Fibroblast of skin of left quadriceps (primary cell): ENCODE results near the gene ZNF277.

Experiments
- DNase-seq, 2 experiments: peaks; one replicate each; pipeline ENCODE4 v3.0.0-alpha.2; 2013; ENCODE audit warnings: low read depth in 2 of 2

Gene ZNF277

DNA sequence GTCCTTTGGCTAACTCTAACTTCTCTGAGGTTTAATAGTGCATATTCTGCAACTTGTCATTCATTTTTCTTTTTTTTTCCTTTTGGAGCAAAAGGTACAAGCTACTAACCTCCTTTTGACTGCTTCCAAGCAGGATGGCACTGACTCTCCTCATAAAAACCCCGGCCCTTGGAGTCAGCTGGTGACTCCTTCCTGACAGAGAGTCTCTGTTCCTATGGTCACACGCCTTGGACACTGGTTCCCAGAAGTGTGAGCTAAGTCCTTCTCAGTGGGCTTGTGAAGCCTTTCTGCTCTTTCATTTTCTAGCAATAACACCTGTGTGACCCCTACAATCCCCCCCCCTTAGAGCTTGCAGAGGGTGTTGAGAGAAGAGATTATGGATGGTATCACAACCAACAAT is 22.0 kb upstream of the ZNF277 start:
- DNase-seq: no peak

DNA sequence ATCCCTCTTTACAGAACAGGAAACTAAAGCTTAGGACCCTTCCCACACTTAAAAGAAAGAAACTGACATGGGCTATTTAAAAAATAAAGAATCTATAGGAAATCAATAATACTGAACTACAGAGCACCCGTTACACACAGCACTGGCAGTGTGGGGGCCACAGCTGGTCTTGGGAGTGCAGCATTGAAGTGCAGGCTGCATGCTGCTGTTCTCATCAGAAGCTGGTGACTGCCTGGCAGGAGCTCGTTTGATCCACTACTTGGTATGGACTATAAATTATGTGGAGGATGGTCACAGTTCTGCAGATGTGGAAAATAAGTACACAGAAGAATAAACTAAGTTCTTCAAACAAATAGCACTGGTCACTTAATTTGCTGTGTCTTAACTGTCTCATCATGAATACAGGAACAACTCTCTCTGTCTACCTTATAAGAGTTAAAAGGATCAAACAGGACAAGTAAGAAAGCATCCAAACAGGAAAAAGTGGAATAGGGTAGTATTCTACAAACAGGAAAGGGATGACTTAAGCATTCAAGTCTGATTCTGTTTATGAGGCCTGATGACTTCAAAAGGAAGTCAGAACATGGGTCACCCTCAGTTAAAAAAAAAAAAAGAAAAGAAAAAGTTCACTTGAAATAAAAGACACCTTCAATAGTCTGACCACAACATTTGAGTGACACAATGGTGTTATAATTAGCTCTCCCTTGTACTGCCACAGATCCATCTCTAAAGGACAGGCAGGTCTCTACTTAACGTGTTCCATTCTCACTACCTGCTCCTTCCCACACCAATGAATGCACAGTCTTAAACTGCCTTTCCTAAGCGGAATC is 21.3 kb upstream of the ZNF277 start:
- no peak for DNase-seq

DNA sequence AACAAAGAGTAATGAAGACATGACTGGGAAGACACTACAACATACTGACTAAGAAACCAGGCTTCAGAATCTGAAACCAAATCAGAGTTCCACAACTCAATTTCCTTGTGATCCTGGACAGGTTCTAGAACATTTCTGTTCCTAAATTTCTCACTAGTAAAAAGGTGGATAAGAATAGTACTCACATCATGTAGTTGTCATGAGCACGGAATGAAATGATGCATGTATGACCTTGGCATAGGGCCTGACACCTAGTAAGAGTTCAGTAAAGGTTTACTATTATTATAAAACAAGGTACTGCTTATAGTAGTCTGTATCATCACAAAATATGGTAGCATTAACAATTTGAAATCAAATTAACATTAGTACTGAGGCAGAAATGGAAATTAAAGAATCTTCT is 20.2 kb upstream of the ZNF277 start:
- no peak for DNase-seq

DNA sequence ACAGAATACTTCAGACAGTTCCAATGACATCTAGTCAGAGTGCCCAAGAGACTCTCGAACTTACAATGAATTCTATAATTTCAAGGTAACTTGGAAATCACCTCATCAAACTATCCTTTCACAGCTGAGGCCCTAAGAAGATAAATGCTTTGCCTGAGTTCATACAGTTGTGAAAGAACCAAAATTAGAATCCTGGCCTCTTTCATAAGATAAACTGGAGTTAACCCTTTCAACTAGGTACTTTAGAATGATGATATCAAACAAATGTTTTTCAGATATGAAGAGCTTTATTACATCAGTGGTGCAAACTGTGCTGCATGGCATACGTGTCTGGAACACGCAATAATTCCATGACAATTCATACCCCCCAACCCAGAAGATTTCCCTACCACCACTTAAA is 18.2 kb upstream of the ZNF277 start:
- no peak for DNase-seq

DNA sequence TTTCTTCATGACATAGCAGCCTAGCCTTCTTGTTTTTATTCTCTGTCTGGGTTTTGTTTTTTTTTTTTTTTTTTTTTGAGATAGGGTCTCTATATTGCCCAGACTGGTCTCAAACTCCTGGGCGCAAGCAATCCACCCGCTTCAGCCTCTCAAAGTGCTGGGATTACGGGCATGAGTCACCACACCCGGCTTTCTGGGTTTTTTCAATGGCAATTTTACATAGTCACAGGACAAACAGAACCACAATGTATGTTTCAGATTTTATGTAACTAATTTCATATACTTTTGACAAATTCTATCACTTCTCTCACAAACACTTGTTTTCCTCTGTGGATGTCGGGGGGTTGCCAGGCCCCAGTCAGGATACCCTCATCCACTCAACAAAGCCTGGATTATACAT is 16.8 kb upstream of the ZNF277 start:
- DNase-seq: no peak

DNA sequence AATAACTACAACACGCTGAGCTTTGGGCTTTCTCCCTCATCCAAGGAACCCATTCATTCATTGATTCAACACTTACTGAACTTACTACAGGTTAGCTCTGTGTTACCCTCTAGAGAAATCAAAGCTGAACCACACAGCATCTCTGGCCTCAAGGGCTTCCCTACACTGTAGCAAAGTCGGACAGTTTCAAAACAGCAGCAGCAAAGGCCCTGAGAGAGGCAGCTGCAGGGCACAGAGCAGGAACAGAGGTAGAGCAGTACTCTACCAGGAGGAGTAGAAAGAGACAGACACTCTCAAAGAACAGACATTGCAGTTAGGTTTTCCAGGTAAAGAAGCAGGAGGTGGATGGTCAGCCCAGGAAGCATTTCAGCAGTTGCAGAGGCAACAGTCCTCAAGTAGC is 16.4 kb upstream of the ZNF277 start:
- DNase-seq: no peak

DNA sequence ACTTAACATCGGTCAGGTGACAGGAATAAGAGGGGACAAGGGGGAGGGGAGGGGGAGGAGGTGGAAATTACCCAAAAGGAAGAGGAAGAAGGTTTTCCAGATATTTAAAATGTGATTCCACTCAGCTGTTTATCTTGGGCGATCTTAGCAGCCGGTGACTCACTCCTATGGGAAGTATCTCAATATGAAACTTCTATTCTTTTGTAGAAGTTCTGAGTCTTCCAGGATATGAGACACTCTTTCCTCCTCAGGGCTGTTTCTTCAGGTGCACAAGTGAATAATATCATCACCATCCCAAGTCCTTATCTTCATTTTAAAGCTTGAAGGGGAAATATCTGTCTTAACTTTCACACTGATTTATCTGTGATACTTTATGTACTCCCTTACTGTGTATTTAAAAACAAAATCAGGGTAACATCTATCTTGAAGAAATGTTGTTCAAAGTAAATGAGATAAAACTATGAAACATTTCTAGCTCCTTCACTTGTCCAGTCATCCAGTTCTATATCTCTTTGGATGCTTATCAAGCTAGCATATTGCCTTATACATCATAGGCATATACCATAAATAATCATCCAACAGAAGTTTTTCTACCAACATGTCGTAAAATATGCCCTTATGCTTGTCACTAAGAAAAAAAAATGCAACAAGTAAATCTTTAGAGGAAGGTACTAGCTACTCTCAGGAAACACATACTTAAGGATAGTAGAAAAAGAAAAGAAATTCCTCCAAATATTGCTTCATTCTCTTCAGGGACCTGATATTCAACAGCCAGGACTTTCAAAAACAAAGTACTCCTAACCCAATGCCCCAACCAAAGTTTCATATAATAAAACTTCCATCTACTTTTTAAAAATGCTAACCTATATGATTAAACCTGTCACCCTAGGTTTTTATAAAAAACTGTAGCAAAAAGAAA is 14.0 kb upstream of the ZNF277 start:
- DNase-seq: no peak

DNA sequence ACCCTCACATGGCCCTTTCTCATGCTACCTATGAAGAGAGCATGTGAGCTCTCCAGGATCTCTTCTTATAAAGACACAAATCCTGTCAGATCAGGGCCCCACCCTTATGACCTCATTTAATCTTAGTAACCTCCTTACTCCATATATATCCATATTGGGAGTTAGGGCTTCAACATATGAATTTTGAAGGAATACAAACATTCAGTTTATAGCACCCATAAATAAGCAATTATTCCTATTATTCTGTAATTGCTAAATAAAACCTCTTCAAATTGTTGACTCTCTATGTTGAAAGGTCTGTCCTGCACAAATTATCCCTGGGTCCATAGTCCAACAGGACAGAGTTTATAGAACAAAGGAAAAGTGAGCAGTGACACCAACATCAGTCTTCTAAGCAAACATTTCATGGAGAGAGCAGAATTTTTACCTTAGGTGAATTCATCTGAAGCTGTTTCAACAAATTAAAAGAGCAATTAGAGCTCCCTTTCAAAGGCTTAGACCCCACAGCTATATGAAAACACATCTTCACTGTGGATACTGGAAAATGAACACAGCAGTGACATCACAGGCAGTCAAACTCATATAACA is 12.5 kb upstream of the ZNF277 start:
- DNase-seq: no peak

DNA sequence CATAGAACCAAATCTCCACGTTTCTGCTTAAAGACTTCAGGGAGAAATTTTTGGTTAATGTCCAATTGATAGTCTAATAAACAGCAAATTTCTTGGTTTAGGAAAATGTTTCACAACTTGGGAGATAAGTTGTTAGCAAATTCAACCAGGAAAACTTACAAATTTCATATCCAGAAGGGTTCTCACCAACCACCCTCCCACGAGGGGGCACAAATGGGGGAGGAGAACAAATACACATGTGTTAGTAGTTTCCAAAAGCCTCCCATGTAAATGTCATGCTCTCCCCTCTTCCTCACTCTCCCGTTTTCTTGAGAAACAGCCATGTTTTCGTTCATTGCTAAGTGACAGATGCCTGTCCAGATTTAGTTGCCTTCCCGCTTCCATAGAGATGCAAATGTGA is 10.8 kb upstream of the ZNF277 start:
- DNase-seq: no peak

DNA sequence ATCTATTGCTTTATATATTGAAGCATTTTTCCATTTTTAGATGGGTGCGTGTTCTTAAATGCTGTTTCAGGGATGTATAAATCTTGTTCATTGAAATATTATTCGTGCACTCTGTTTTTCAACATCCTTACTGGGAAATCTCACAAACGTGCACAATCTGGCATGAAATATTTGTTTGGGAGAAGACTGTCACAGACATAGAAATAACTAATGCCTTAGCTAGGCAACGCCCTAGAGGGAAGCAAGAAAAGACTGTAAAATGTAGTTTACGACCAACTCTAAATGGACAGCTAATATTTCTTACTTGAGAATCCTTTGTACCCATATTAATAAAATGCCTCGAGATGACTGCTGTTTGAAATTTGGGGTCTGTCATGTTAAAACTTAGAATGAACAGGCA is 9.2 kb upstream of the ZNF277 start:
- no peak for DNase-seq

DNA sequence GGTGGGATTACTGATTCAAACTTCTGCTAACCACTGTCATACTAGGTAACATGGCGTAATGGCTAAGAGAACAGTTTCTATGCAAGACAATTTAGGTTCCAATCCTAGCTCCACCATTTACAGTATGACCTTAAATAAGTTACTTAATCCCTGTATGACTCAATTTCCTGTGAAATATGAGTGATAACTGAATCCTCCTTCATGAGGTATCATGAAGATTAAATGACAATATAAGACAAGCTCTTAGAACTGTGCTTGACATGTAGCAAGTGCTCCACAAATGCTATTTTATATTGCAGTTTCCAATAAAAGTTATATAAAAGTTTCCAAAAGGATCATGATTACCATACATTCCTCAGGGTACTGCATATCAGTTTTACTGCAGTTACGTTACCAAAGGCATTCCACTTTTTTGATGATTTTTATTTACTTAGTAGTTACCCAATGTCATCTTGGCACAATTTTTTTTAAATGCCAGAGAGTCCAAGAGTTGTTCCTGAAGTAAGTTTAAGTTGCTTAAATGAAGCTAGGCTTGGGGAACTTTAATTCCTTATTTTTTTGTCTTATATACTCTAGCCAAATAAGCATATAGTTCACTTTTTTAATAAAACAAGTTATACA is 7.3 kb upstream of the ZNF277 start:
- no peak for DNase-seq

DNA sequence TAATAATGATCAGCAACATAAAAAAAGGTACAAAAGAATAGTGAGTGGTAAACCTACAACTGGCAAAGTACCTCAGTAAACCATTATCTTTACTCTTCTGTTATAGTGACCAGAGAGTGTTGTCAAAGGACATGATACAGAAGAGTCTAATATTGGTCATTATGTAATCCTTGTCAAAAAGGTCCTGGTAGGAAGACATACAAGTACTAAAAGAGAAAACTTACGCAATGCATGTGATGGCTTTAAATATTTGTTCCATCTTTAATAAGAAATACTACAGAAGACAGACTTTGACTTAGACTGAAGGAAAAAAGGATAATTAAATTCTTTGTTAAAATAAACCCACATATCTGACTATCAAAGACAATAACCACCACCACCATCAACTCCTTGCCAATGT is 6.8 kb upstream of the ZNF277 start:
- no peak for DNase-seq

DNA sequence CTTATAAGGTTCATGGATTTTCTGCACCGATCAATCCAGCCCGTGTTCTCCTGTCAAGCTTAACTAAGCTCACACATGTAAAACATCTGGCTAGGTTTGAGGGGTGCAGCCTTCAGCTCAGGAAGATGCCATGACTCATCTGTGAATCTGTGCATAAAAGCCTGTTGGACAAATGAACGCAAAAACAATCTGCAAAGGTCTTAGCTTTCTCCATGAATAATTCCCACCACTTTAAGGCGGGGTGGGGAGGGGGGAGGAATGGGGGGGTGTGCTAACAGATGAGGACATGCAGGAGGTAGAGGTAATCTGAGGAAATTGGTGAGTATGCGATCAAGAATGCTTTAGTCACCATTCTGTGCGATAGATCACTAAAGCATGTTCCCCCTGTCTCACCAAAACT is 5.1 kb upstream of the ZNF277 start:
- DNase-seq: peak; percentile 82 to 83

DNA sequence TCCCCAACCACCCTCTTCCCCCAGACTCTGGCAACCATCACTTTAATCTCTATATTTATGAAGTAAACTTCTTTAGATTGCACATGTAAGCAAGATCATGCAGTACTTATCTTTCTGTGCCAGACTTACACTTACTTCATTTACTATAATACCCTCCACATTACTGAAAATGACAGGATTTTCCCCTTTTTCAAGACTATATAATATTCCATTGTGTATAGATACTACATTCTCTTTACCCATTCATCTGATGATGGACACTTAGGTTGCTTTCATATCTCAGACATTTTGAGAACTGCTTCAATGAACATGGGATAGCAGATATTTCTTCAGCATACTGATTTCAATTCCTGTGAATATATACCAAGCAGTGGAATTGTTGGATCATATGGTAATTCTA is 4.7 kb upstream of the ZNF277 start:
- DNase-seq: no peak

DNA sequence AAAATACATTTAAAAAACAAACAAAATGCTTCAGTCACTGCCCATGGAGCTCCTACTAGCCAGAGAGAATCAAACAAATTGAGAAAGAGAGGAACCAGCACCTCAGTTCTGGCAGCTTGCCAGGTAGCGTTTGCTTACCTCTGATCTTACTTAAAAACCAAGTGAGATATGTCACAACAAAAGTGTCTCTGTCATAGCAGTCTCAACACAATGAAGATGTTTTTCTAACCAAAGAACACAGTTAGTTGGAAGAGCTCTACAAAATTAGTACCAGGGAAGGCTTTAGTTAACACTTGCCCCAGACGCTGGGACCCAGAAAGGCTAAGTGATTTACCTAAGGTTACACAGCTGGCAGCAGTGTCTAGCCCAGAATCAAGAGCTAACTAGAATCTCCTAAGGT is 3.7 kb upstream of the ZNF277 start:
- no peak for DNase-seq

DNA sequence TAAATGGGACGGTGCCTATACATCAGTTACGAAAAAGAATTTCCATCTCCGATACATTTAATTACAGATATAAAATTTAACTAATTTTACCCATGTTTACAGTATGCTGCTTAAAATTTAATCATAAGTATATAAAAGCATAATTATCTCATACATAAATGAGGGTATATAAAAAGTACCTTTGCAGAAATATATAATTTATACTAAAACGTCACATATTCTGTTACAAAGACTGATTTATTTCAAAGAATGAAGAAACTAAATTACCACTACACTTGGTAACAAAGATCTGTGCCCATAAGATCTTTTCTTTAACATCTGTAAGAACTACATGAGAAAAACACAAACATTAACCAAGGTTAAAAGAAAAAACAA is 3.1 kb upstream of the ZNF277 start:
- DNase-seq: no peak

DNA sequence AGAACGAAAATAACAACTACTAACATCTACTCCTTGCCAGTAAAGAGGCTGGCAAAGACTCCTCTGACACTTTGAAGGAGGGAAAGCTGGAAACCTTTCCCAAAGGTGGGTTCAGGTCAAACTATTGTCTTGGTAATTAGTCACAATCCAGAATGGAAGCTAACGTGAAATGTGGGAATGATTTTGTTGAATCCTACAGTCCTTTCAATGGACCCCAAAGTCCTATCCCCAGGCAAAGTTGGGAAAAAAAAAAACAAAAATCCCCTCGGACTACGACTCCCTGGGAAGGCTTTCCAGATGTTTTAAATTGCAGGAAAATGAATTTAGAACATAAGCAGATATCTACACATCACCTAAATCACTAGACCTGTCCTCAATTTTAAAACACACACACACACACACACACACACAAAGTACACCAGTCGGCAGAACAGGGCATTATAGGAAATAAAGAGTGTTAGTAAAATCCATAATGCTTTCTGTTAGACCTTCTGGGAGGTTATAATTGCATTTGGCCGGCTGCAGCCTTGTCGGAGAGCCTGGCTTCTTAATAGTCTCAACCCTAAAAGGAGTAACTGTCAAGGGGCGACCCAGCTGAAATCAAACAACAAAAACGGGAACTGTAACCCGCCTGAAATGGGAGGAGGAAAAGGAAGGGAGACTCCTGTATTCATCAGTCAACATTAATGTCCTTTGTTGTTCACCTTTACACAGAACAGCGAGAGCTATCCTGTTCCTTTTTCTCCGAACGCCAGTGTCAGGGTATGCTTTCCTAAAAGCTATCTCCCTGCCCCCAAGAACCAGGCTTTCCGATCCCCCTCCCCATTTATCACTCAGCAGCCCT is 1.8 kb upstream of the ZNF277 start:
- no peak for DNase-seq

DNA sequence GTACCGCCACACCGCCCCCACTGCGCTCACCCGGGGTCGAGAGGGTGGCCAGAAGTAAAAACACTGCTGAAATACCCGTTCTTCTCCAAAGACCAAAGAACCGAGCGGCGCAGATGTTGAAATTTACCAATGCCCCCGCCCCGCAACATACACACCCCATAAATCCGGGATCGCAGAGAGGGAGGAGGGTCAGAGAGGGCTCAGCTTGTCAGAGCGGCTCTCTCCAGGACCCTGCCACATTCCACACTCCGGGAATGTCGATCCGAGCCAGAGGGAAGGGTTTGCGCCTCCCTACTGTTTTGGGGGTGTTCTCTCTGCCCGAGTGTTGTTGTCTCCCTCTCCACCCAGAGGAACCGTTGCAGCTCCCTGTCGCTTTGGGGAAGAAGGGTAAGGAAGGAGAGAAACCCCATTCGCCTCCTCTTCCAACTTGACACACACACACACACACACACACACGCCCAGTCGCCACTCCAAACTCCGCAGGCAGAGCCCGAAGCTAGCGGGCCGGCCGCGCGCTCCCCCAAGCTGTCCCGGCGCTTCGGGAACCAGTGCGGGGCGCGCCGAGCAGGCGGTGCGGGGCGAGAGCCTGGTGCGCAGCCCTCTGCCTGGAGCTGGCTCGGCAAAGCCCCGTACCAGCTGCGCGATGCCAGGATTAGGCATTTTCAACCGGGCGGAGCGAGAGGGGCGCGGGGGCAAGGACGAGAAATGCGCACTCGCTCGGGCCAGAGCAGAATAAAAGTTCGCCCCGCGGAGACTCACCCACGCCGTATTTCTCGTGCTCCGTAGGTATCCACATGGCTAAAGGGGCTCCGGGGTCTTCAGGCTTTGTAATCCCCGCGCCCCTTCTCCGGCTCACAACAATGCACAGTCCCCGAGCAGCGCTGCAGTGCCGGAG is 905 bp upstream of the ZNF277 start:
- DNase-seq: peak; percentile 37 to 47

DNA sequence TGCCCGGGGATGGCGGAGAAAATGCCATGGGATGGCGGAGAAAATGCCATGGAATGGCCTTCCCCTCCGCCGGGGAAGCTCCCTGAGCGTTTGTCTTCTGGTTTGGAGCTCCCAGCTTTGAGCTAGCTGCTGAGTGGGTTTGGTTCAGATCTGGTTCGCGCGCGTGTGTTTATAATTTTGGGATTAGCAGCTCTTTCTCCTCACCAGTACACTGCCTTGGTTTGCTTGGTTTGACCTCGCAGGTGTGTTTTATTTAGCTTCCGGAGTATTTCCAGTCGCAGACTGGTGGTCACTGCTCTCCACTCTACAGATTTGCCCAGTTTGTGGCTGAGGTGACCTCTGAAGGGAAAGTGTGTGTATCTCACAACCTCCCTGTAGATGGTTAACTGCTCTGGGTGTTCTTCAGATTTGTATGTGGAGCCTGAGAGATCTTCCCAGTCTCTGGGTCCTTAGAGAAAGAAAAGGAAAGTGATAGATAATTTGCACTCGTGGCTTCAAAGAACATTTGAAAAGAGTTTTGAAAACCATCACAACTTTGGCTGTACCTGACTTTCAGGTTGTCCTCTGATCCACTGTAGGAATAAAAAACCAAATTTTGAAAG is 597 bp downstream of the ZNF277 start:
- no peak for DNase-seq

DNA sequence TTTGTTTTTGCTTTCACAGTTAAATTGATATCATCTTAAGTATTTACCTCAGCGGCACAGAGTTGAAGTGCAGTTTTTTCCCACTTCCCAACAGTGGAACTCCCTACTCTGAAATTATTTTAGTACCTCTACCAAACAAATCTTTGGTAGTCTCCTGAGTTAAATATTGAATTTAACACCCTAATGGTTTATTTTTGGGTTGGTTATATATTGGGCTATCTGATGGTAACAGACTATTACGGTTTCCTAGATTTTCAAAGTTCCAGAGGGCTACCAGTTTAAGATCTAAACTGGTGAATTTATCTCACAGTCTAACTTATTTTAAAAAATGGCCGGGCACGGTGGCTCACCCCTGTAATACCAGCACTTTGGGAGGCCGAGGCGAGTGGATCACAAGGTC is 1.3 kb downstream of the ZNF277 start:
- no peak for DNase-seq
